Measurements from ENCODE around the gene PPP1R9A. TPM values are rescaled to one million over a fixed set of nuclear protein-coding genes. Genes with fewer than 3 reads are reported as not detected.

Gene PPP1R9A
- total RNA-seq, 3 donors from 2014 or later: 7.5 to 34.7 (median 19.3) TPM

GRCh38 chr7:95269640-95270039 lies 362.2 kb downstream of the PPP1R9A start:
- Histone ChIP-seq H3K36me3 (no peaks in the 10 kb centered on the region), H3K4me1 (no peaks in the 10 kb centered on the region), H3K9me3 (no peaks in the 10 kb centered on the region), H3K27ac (no peak overlapping the region), H3K27me3 (no peaks in the 10 kb centered on the region), H3K4me3 (no peak overlapping the region)
- intact Hi-C loops (cut with DNase I; ENCODE audit: low total_unique reads): no loop called here
- TF ChIP-seq POLR2AphosphoS5 (IDR thresholded peaks at IDR 0.05): no peak
- TF ChIP-seq POLR2A (IDR thresholded peaks at IDR 0.05): no peak
- TF ChIP-seq CTCF (IDR thresholded peaks at IDR 0.05): no peak
- no peak for DNase-seq (ENCODE audit: low spot score in 2 of 2)

- no peaks in the 10 kb centered on the region for H3K9me3 ChIP-seq
- DNase-seq (ENCODE audit: low spot score in 2 of 2): no peak
- no peaks in the 10 kb centered on the region for H3K4me1 ChIP-seq
- H3K27me3 ChIP-seq: no peaks in the 10 kb centered on the region
- no peak overlapping the region for H3K27ac ChIP-seq
- H3K36me3 ChIP-seq: no peaks in the 10 kb centered on the region
- TF ChIP-seq POLR2A (IDR thresholded peaks at IDR 0.05) (no peak), POLR2AphosphoS5 (IDR thresholded peaks at IDR 0.05) (no peak), CTCF (IDR thresholded peaks at IDR 0.05) (no peak)
- intact Hi-C loops (cut with DNase I; ENCODE audit: low total_unique reads): no loop called here
- no peak overlapping the region for H3K4me3 ChIP-seq
Observed at GRCh38 chr7:95276114-95276513, 368.7 kb downstream of the PPP1R9A start.

- intact Hi-C loops (cut with DNase I; ENCODE audit: low total_unique reads): no loop called here
- TF ChIP-seq POLR2A (IDR thresholded peaks at IDR 0.05): no peak
- no peak for TF ChIP-seq POLR2AphosphoS5 (IDR thresholded peaks at IDR 0.05)
- TF ChIP-seq CTCF (IDR thresholded peaks at IDR 0.05): no peak
- H3K27me3 ChIP-seq: no peaks in the 10 kb centered on the region
Observed at GRCh38 chr7:95279417-95279816, 372.0 kb downstream of the PPP1R9A start.

GRCh38 chr7:95286096-95286495 lies 378.7 kb downstream of the PPP1R9A start:
- Histone ChIP-seq H3K36me3 (no peaks in the 10 kb centered on the region), H3K4me1 (no peaks in the 10 kb centered on the region), H3K27me3 (no peaks in the 10 kb centered on the region), H3K4me3 (no peak overlapping the region), H3K27ac (no peak overlapping the region), H3K9me3 (no peaks in the 10 kb centered on the region)
- DNase-seq (ENCODE audit: low spot score in 2 of 2): no peak
- TF ChIP-seq POLR2A (IDR thresholded peaks at IDR 0.05): no peak
- TF ChIP-seq CTCF (IDR thresholded peaks at IDR 0.05): no peak
- TF ChIP-seq POLR2AphosphoS5 (IDR thresholded peaks at IDR 0.05): no peak
- intact Hi-C loops (cut with DNase I; ENCODE audit: low total_unique reads): no loop called here

More at GRCh38 chr7:95279417-95279816, 372.0 kb downstream of the PPP1R9A start:
- DNase-seq (ENCODE audit: low spot score in 2 of 2): no peak
- no peaks in the 10 kb centered on the region for H3K4me1 ChIP-seq
- H3K36me3 ChIP-seq: no peaks in the 10 kb centered on the region
- no peak overlapping the region for H3K4me3 ChIP-seq
- H3K27ac ChIP-seq: no peak overlapping the region
- H3K9me3 ChIP-seq: no peaks in the 10 kb centered on the region

GRCh38 chr7:95290166-95290830 lies 382.9 kb downstream of the PPP1R9A start:
- no peak overlapping the region for H3K4me3 ChIP-seq
- no peaks in the 10 kb centered on the region for H3K9me3 ChIP-seq
- no peaks in the 10 kb centered on the region for H3K4me1 ChIP-seq
- H3K27me3 ChIP-seq: no peaks in the 10 kb centered on the region
- DNase-seq (ENCODE audit: low spot score in 2 of 2): no peak
- intact Hi-C loops (cut with DNase I; ENCODE audit: low total_unique reads): no loop called here
- no peaks in the 10 kb centered on the region for H3K36me3 ChIP-seq
- H3K27ac ChIP-seq: no peak overlapping the region
- no peak for TF ChIP-seq CTCF (IDR thresholded peaks at IDR 0.05)
- no peak for TF ChIP-seq POLR2A (IDR thresholded peaks at IDR 0.05)
- TF ChIP-seq POLR2AphosphoS5 (IDR thresholded peaks at IDR 0.05): no peak
